HG03135 (cell line): ENCODE data around the gene NRBF2.

Source experiments
- ATAC-seq: cut with Tn5 transposase; IDR thresholded peaks from one replicate; pipeline ENCODE4 v1.9.1; 2021; ENCODE audit warnings: mild to moderate bottlenecking, moderate library complexity; ENCODE audit not compliant: unreplicated experiment

Gene NRBF2

DNA sequence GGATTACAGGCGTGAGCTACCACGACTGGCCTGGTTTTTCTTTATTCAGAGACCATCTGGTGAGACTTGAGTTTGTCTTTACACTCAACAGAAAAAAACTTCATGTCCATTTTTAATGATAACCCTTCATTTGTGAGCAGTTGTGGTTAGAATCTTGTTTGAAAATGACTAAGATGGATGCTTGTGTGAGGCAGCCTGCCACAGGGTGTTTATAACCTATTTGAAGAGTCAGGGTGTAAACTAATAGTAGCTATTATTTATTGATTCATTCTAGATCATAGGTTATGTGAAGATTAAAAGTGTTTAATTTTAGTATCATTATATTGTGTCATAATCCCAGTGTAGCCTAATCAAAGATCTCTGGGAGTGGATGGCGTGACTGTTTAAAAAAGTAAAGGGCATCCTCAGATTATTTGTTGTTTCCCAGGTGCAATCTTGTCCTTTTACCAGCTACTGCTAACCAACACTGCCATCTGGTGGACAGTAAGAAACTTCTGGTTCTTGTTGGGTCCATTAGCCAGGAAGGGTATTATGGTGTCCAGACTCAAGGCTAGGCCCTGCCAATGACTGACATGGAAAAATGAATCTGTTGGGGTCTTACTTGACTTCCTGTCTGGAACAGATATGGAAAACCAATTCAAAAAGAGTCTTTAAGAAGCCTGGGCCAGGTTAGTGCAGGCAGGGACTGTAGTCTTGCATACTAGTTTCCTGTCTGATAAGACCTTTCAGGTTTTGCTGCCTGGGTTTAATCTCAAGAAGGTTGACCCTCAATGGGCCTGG is 24.9 kb downstream of the NRBF2 start:
- ATAC-seq, result peak; percentile 61

DNA sequence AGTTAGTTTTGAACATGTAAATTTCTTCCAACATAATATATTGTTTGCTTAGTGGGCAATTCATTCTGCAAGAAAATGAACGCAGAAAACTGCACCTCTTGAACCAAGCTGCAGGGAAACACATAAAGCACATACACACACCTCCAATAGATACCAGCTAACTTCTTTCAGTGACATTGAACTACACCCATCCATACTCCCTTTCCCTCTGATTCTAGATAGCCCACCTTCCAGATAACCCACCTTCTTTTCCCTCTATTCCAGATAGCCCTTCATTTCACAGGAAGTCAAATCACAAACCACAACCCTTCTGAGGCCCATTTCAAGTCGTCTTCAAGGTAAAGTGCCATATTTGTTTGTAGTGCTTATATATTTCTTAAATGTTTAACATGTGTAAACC is 28.5 kb downstream of the NRBF2 start:
- ATAC-seq, result no peak

DNA sequence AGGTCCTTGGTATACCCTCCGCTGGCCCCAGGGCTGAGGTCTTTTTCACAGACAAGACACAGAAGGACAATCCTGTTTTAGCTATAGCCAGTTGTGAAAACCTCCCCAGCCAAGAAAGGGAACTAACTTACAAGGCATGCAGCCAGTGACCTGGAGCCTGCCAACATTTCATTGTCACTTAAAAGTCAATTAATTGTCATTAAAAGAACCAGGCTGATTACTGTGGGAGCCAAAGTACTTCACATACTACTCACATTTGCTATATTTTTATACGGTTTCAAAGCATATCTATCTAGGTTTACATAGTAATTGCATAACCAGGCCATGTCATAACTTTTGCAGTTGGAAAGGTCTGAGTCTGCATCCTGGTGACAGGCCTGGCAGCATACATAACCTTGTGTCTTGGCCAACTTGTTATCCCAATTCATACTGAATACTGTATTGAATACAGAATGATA is 31.1 kb downstream of the NRBF2 start:
- ATAC-seq, result no peak

DNA sequence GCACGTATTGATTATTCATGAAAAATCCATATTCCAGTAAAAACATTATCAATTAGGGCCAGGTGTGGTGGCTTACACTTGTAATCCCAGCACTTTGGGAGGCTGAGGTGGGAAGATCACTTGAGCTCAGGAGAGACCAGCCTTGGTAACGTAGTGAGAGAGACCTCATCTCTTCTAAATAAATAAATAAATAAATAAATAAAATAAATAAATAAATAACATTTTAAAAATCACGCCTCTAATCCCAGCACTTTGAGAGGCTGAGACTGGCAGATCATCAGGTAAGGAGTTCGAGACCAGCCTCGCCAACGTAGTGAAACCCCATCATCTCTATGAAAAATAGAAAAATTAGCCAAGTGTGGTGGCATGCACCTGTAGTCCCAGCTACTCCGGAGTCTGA is 32.1 kb downstream of the NRBF2 start:
- no peak for ATAC-seq

DNA sequence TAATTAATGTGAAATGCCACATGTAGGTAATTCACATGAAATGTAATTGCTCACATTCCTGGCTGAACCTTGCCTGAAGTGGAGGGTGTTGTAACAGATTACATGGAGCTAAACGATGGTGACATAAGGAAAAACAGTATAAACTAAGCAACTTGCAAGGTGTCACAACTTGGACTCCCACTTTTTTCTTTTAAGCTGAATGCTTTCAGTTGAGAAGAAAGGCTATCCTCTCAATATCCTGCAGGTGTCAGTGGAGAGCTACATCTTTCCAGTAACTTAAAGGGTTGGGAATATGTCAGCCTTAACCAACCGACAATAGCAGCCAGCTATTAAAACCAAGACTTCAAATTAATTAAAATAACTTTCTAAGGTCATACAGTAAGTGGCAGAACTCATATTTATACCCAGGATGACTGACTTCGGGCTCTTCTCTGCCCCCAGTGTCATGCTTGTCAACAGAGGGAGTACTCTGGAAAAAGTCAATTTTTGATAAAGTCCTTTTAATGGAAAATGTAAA is 33.7 kb downstream of the NRBF2 start:
- no peak for ATAC-seq

DNA sequence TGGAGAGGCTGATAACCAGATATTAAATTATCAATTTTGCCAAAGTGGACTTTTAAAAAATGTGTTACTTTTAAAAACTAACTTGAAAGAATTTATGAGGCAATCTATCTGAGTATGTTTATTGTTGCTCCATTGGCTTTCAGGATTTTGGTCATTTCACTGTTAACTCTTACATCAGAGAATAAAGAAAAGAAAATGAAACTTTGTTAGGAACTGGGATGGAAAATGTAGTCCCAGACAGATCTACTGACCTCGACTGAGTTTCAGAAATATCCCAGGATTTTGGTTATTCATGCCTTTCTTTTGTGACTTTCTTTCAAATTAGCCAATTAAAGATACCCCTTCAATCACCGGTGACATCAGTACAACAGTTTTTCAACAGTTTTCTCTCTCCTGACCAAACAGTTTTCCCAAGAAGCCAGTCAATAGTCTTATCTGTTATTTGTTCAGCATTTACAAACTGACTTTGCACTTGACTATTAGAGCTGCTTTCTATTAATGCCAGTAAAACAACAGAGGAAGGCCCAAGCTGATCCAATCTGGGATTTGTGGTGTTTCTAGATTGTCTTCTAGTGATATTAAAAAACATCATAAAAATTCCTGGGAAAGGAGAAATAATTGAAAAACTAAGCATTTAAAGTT is 35.8 kb downstream of the NRBF2 start:
- no peak for ATAC-seq

DNA sequence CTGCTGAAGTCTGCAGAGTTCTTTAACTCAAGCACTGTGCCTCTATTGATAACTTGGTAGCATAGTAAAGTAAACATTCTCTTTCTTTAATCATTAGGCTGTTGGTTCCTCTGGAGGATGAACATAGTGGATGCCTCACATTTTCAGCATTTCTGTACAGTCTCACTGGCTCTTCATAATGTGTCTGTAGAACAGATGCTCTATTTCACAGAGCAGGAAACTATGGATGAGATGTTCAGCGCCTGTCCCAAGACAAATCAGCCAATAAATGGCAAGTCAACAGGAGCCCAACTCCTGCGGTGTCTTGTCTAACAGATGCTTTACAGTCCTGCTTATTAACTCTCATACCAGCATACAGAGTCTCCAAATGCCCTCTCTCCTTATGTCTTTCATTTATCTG is 36.5 kb downstream of the NRBF2 start:
- no peak for ATAC-seq

DNA sequence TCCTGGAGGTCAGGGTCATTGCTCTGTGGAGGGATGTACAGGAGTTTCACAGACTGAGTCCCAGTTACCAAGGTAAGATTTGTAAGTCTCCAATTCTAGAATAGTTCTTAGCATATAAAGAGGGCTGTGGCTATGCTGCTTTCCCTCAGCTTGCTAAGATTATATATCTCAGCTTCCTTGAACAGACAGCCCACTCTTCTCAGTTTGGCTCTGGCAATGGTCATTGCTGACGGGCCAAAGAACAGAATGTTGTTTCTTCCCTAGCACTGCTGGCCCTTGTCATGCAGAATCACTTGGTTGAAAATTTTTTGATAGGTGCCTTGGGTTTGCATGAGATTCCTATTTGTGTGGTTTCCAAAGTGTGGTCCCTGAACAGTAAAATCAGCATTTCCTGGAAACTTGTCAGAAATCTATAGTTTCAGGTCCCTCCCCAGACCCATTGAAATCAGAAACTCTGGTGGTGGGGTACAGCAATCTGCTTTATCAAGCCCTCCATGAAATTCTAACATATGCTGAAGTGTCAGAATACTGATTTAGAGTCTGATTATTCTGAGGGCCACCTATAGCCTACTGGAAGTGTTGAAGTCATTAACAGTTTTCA is 38.2 kb downstream of the NRBF2 start:
- no peak for ATAC-seq

DNA sequence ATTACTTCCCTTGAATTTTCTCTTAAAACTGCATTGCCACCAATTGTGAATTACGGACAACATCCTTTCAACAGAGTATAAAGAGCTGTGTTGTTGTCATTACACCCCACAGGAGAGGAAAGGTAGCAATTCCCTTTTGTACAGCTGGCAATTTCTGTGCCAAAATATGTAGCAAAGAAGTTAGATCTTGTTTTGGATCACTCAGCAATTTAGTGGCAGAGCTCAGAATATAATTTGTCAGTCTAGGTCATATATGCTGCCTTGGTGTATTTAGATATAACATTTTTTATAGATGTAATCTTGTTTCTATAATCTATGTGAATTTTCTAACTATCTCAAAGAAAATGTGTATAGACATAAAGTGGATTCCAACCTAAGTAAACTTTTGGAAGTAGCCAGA is 38.8 kb downstream of the NRBF2 start:
- ATAC-seq, result no peak

DNA sequence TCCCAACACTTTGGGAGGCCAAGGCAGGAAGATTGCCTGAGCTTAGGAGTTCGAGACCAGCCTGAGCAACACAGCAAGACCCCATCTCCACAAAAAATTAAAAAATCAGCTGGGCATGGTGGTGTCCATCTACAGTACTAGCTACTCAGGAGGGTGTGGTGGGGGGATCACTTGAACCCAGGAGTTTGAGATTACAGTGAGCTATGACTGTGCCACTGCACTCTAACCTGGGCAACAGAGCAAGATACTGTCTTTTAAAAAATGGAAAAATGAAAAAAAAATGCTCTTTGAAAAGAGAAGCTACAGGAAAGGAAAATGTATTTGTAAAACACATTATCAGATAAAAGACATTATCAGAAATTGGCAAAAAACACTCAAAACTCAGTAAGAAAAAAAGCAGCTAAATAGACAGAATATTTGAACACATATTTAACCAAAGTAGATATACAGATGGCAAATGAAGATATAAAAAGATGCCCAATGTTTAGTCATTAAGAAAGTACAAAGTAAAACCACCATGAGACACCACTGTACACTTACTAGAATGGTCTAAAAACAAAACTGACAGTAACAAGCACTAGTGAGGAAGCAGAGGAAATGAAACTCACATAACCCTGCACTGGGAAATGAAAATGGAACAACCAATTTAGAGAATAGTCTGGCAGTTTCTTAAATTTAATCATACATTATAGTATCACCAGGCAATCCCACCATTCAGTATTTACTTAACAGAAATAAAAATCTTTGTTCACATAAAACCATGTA is 40.5 kb downstream of the NRBF2 start:
- ATAC-seq, result peak; percentile 99

DNA sequence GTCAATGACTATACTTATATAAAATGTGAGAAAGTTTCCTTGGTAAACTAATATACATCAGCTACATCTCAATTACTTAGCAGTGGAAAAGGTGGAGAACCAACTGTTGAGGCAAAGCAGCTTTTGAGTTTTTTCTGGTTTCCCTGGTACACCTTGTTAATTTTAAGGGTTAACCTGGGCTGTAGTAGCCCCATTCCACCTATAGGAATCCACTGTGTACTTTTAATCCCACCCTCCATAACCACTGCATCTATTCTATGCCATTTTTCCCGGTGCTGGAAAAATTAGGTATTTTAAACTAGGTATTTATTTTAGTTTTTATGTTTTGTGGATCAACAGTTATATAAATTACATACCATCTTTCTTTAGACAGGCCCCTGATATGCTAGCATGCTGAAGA is 42.4 kb downstream of the NRBF2 start:
- ATAC-seq, result no peak

DNA sequence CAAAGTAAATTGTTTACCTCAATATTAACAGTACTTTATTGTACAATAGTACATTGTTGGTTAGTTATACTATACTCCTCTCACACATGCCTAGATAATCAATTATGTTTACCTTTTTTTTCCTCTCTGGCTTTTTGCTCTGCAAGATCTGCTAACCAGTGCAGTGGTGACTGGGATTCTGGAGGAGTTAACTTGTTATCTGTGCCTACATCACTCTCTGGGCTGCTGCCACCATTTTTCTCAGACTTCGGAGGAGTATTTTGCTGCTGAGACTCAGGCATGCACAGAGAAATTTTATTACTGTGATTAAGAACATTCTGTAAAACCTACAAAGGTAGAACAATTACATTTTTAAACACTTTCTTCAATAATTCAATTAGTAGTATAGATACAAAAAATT is 59.7 kb downstream of the NRBF2 start:
- no peak for ATAC-seq

DNA sequence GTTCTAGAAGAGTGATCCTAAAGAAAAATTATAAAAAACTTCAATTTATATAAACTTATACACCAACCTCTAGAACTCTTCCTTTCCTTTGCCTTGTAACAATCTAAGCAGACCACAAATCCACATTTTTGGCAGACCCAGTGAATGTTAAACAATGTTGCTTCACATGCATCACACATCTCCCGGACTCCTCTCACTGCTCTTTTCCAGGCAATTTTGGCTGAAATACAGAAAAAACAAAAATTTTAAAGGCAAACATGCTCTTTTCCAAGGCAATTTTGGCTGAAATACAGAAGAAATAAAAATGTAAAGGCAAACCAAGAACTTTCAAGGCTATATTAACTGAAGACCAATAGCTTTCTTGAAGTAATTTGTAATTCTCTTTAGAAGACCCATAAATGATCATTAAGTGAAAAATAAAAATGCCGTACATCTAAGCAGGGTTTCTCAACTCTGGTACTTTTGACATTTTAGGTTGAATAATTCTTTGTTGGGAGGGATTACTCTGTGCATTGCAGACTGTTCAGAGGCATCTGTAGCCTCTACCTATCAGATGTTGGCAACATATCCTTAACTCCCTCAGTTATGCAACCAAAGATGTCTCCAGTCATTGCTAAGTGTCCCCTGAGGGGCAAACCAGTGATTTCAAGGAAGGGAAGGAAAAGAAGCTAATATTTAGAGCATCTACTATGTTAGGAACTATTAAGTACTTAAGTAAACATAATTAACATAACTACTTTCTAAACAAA is 64.4 kb downstream of the NRBF2 start:
- ATAC-seq, result no peak

DNA sequence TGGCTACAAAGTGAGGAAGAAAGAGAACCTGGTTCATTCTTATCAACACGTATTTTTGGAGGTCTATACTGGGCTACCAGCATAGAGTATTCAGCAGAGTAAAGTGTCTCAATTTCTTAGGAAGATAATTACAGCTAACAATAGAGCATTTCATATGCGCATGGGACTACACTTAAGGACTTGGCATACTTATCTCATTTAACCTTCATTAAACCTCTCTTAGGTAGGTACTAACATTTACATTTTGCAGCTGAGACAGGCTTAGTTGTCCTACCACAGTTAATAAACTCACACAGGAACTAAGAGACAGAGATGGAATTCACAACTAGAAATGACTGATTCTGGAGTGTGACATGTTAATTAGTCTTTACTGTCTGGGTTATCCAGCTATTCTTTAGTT is 66.6 kb downstream of the NRBF2 start:
- no peak for ATAC-seq

DNA sequence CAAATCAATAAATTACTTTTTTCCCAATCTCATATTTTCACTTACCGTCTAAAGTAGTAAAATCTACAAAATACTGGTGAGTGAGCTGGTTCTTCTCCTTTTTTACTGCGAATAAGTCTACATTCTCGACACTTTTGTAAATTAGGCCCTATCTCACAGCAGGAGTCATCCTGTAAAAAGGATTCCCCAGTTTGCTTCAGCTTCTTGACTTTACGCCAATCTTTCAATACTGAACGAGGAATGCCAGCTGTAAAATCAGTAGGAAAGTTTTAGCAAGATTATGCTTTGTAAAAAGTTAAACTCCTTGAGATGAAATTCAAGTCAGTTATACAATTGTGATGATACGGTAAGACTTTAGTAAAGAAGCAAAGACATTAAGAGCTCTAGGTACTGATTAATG is 67.3 kb downstream of the NRBF2 start:
- no peak for ATAC-seq

DNA sequence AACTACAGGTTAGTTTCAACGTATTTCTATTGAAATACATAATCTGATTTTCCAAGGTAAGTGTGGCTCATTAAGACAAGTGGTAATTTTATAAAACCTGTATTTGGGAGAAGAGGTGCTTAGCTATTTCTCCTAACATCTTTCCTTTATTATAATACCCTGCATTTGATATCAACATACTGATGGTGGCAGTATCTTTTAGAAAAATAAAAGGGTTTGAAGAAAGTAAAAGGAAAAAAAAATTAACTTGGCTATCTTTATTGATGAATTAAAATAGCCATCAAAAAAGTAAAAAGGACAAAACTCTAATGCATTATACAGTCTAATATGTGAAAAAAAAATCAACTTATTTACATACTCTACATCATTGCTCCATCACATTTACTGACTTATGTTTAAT is 68.0 kb downstream of the NRBF2 start:
- ATAC-seq, result no peak
